Prostate gland (tissue), 2 donors: ENCODE data around the gene EFCAB14.

ENCODE experiments used
- CTCF ChIP-seq, 4 experiments: fragments of 200-600 bp in 2 of 4; fragments of 450-650 bp in 2 of 4; sonication (generic) in 2 of 4; IDR thresholded peaks; 1 replicate in 3 of 4; 2 replicates in 1 of 4; pipeline ENCODE4 v1.5.1; 2016 to 2019; ENCODE audit warnings: antibody characterized with exemption in 4 of 4, mild to moderate bottlenecking in 2 of 4, moderate library complexity in 2 of 4
- POLR2A ChIP-seq: fragments of 450-650 bp; IDR thresholded peaks from one replicate; pipeline ENCODE4 v1.6.1; 2016; ENCODE audit warnings: antibody characterized with exemption, mild to moderate bottlenecking
- POLR2AphosphoS5 ChIP-seq: sonication (generic); formaldehyde crosslinking; IDR thresholded peaks from one replicate; pipeline ENCODE4 v1.6.1; 2017; ENCODE audit warnings: antibody characterized with exemption

GRCh38 chr1:46653405-46653958 lies 65.4 kb downstream of the EFCAB14 start:
- TF ChIP-seq CTCF (IDR thresholded peaks at IDR 0.05) (no peak), POLR2A (no peak), POLR2AphosphoS5 (no peak)
